Activated T-cell treated with anti-CD3 and anti-CD28 coated beads, Interleukin-2, amount 50 U/mL, for 72 hours (primary cell): Measurements from ENCODE around the gene E4F1. TPM values are rescaled to one million over a fixed set of nuclear protein-coding genes. Genes with fewer than 3 reads are reported as not detected.

Source experiments
- ATAC-seq, 2 donors: fragments of 150-1000 bp; cut with Tn5 transposase; replicated peaks in 1 of 2; 2 replicates each; pipeline ENCODE4 v1.10.0; 2021; ENCODE audit warnings: moderate library complexity in 2 of 2, mild to moderate bottlenecking in 1 of 2
- DNase-seq, 2 donors: peaks; one replicate each; pipeline ENCODE4 v3.0.0; 2021 to 2022; ENCODE audit warnings: mixed read lengths in 1 of 2
- H3K27ac Mint-ChIP-seq: one replicate; pipeline ENCODE4 v1.8.0; 2022; ENCODE audit warnings: mild to moderate bottlenecking, moderate library complexity, mixed read lengths
- H3K27me3 Mint-ChIP-seq: one replicate; pipeline ENCODE4 v1.8.0; 2022; ENCODE audit warnings: low read depth, mixed read lengths
- H3K36me3 Mint-ChIP-seq, 2 donors: one replicate each; pipeline ENCODE4 v1.8.0; 2022; ENCODE audit warnings: mixed read lengths in 2 of 2, mild to moderate bottlenecking in 1 of 2; ENCODE audit not compliant: insufficient read depth in 2 of 2
- H3K4me1 Mint-ChIP-seq: one replicate; pipeline ENCODE4 v1.8.0; 2022; ENCODE audit warnings: low read depth, mixed read lengths
- H3K4me3 Mint-ChIP-seq, 2 donors: one replicate each; pipeline ENCODE4 v1.8.0; 2022; ENCODE audit warnings: mild to moderate bottlenecking in 2 of 2, mixed read lengths in 2 of 2, moderate library complexity in 2 of 2
- H3K9me3 Mint-ChIP-seq, 2 donors: one replicate each; pipeline ENCODE4 v1.8.0; 2022; ENCODE audit warnings: mixed read lengths in 2 of 2
- total RNA-seq, 2 donors: library from RNA; stranded (reverse); gene quantifications; one replicate each; pipeline ENCODE4 v1.2.3, GENCODE V29; 2022

The E4F1 gene, protein sequence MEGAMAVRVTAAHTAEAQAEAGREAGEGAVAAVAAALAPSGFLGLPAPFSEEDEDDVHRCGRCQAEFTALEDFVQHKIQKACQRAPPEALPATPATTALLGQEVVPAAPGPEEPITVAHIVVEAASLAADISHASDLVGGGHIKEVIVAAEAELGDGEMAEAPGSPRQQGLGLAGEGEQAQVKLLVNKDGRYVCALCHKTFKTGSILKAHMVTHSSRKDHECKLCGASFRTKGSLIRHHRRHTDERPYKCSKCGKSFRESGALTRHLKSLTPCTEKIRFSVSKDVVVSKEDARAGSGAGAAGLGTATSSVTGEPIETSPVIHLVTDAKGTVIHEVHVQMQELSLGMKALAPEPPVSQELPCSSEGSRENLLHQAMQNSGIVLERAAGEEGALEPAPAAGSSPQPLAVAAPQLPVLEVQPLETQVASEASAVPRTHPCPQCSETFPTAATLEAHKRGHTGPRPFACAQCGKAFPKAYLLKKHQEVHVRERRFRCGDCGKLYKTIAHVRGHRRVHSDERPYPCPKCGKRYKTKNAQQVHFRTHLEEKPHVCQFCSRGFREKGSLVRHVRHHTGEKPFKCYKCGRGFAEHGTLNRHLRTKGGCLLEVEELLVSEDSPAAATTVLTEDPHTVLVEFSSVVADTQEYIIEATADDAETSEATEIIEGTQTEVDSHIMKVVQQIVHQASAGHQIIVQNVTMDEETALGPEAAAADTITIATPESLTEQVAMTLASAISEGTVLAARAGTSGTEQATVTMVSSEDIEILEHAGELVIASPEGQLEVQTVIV
- 10 to 100 TPM; 22.1 to 24.3 TPM for total RNA-seq

DNA sequence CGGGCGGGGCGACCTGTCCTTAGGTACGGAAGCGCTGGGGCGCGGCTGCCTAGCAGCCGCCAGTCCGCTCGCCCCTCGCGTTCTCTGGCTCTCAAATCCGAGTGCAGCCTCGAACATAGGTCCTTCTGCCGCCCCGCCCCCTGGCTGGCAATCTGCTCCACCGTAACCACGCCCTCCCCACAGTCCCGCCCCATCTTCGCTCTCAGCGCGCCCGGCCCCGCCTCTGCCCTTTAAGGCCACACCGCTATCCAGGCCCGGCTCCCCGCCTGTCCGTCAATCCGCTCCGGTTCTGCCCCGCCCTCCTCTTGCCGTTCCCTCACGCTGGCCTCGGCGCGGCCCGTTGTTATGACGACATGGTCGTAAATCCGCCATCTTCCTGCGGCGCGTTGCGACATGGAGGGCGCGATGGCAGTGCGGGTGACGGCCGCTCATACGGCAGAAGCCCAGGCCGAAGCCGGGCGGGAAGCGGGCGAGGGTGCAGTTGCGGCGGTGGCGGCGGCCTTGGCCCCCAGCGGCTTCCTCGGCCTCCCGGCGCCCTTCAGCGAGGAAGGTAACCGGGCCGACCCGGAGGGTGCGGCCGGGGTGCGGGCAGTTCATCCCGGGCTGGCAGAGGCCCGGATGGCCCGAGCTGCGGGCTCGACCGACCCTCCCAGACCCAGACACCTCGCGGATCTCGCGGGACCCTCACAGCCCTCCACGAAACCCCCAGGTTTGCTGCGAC lies at the start of gene E4F1:
Gene E4F1, plus strand, starts transcription at position 371 of the 721 bp plus-strand sequence. Its CDS starts 23 bp downstream, at position 394.
- Mint-ChIP-seq H3K27me3 (no peaks in the 10 kb centered on the region), H3K27ac (peak within 1 kb of the TSS; percentile 57), H3K36me3 (no peaks in the 10 kb centered on the region), H3K9me3 (no peaks in the 10 kb centered on the region), H3K4me1 (peaks cover 18% of the 10 kb centered on the region), H3K4me3 (peak within 1 kb of the TSS; percentile 87 to 91)
- peak; percentile 98 for ATAC-seq
- peak; percentile 100 for DNase-seq

DNA sequence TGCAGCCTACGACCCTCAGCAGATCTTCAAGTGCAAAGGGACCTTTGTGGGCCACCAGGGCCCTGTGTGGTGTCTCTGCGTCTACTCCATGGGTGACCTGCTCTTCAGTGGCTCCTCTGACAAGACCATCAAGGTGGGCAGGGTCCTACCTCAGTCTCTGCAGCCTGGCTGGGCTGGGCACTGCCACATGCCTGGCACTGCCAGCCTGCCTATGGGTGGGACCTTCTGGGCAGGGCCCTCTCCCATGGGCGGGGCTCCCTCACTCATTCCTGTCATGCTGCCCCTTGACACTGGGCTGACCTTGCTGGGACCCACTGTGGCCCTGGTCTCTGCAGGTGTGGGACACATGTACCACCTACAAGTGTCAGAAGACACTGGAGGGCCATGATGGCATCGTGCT lies 49.5 kb upstream of the E4F1 start:
- DNase-seq: no peak
- H3K4me3 Mint-ChIP-seq: no peak overlapping the region
- H3K9me3 Mint-ChIP-seq: no peaks in the 10 kb centered on the region
- ATAC-seq: no peak
- H3K27ac Mint-ChIP-seq: no peak overlapping the region
- H3K36me3 Mint-ChIP-seq: peaks cover 0 to 4% of the 10 kb centered on the region in 2 donors
- H3K4me1 Mint-ChIP-seq: no peaks in the 10 kb centered on the region
- H3K27me3 Mint-ChIP-seq: no peaks in the 10 kb centered on the region

DNA sequence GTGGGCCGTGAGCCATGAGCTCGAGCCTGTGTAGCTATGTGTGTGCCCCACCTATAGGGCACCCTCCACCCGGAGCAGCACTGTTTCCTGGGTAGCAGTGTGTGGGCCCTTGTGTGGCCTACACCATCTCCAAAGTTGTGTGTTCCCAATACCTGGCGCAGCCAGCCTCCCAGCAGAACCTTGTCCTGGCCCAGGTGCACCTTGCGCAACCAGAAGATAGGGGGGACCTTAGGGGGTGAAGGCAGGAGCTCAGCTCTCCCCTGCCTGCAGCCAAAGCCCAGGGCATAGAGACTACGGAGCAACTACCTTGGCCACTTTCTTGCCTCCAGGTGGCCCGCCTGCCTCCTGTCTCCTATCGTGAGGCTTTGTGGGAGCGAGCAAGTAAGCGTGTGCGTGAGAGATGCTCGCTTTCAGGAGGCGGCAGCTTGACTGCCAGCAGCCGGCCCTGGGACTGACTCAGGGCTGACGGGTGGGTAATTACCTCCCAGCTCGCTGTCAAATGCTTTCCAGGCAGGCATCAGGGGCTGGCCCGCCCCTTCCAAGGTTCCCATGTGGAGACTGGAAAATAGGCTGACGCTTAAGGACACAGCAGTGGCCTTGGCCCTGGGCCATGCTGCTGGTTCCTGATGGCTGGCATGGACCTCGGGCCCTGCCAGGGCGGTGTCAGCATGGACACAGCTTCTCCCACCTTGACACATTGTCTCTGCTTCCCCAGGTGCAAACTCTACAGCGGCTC lies 48.8 kb upstream of the E4F1 start:
- H3K4me3 Mint-ChIP-seq: no peak overlapping the region
- no peaks in the 10 kb centered on the region for H3K4me1 Mint-ChIP-seq
- DNase-seq: no peak
- H3K9me3 Mint-ChIP-seq: no peaks in the 10 kb centered on the region
- no peak overlapping the region for H3K27ac Mint-ChIP-seq
- no peak for ATAC-seq
- no peaks in the 10 kb centered on the region for H3K27me3 Mint-ChIP-seq
- H3K36me3 Mint-ChIP-seq: peaks cover 0 to 4% of the 10 kb centered on the region in 2 donors

DNA sequence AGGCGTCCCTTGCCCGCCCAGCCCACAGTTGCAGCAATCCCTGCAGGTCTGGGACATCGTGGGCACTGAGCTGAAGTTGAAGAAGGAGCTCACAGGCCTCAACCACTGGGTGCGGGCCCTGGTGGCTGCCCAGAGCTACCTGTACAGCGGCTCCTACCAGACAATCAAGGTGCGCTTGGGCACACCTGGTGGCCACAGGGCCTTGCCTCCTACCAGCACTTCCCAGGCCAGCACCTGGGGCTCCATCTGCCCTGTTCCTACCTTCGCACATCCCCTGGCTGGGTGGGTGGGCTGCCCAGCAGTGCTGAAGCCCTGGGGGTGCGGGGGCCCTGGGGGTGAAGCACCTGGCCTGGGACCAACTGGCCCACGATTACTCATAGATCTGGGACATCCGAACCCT lies 47.9 kb upstream of the E4F1 start:
- ATAC-seq (no peak), DNase-seq (no peak)
- no peak overlapping the region for H3K27ac Mint-ChIP-seq
- H3K9me3 Mint-ChIP-seq: no peaks in the 10 kb centered on the region
- H3K4me3 Mint-ChIP-seq: no peak overlapping the region
- peaks cover 0 to 4% of the 10 kb centered on the region in 2 donors for H3K36me3 Mint-ChIP-seq
- no peaks in the 10 kb centered on the region for H3K27me3 Mint-ChIP-seq
- H3K4me1 Mint-ChIP-seq: no peaks in the 10 kb centered on the region

DNA sequence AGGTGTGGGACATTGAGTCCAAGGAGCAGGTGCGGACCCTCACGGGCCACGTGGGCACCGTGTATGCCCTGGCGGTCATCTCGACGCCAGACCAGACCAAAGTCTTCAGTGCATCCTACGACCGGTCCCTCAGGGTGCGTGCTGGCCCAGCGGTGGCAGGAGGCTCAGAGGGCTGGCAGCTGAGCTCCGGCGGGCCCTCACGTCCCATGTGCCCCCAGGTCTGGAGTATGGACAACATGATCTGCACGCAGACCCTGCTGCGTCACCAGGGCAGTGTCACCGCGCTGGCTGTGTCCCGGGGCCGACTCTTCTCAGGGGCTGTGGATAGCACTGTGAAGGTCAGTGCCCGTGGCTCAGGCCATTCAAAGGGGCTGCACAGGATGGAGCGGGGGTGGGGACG lies 47.3 kb upstream of the E4F1 start:
- Mint-ChIP-seq H3K4me1 (no peaks in the 10 kb centered on the region), H3K9me3 (no peaks in the 10 kb centered on the region), H3K36me3 (peaks cover 0 to 4% of the 10 kb centered on the region in 2 donors), H3K27me3 (no peaks in the 10 kb centered on the region), H3K4me3 (no peak overlapping the region), H3K27ac (no peak overlapping the region)
- DNase-seq: no peak
- no peak for ATAC-seq

DNA sequence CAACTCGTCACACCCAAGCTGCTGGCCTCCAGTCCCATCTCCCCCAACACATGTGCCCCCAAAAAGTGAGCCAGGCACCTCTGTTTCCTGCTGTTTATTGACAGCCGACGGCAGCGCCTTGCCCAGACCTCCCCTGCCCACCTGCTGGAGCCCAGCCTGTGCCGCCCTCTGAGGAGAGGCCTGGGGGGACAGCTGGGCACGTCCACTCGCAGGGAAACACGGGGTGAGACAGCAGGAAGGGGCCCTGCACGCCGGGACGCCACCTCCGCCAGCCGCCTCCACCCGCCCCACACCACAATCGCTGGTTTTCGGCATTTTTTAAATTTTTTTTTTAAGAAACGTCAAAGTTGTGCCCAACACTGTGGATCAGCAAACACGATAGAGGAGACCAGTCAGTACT lies 46.3 kb upstream of the E4F1 start:
- no peaks in the 10 kb centered on the region for H3K27me3 Mint-ChIP-seq
- no peaks in the 10 kb centered on the region for H3K4me1 Mint-ChIP-seq
- H3K9me3 Mint-ChIP-seq: no peaks in the 10 kb centered on the region
- ATAC-seq: no peak
- no peak for DNase-seq
- H3K4me3 Mint-ChIP-seq: no peak overlapping the region
- no peak overlapping the region for H3K27ac Mint-ChIP-seq
- H3K36me3 Mint-ChIP-seq: peaks cover 0 to 4% of the 10 kb centered on the region in 2 donors

DNA sequence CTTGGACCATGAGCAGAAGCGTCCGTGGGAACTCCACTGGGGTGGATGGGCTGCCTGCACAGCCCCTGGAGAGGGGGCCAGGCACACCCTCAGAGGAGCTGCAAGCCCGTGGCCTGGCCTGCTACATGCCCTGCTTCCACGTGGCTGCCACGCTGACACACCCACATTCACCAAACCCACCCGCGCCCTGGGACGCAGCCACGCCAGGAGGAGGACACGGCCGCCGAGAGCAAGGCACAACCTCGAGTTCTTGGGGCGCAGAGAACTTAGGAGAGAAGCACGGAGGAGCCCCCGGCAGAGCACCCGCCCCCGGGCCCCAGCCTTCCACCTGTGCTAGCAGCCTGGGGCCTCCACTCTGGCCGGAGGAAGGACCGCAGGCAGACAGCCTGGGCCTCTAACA lies 45.8 kb upstream of the E4F1 start:
- H3K4me1 Mint-ChIP-seq: no peaks in the 10 kb centered on the region

DNA sequence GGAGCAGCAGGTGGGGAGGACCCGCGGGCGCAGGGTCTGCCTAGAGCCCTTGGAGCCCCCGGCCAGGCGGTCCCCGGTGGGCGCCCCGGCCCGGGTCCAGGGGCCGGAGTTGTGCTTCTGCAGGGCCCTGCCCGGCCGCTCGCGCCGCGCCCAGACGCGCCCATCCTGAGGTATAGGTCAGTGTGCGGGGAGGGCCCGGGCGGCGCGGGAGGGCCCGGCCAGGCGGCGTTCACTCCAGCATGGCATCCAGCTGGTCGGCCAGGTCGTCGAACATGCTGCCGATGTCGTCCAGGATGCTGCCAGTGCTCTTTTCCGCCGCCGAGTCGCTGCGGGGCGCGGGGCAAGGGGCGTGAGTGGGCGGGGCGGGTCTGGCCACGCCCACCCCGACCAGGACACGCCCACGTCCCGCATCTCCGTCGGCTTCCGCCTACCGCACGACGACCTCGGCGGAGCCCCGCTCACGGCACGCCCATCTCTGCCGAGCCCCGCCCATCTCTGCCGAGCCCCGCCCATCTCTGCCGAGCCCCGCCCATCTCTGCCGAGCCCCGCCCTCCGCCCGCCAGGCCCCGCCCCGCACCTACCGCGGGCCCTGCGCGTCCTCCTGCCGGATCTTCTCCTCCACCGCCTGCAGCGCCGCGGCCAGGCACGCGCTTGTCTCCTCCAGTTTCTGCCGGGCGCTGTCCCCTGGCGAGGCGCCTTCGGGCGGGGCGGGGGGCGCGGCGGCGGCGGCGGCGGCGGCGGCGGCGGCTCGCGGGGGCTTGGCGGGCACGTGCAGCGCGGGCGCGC lies 44.9 kb upstream of the E4F1 start:
- Mint-ChIP-seq H3K27ac (no peak overlapping the region), H3K27me3 (no peaks in the 10 kb centered on the region), H3K4me3 (no peak overlapping the region), H3K9me3 (no peaks in the 10 kb centered on the region), H3K4me1 (no peaks in the 10 kb centered on the region), H3K36me3 (peaks cover 0 to 3% of the 10 kb centered on the region in 2 donors)
- peak; percentile 51 to 62 for ATAC-seq
- DNase-seq: peak; percentile 36 to 44

More for the DNA sequence above, 45.8 kb upstream of the E4F1 start:
- Mint-ChIP-seq H3K36me3 (peaks cover 0 to 4% of the 10 kb centered on the region in 2 donors), H3K27me3 (no peaks in the 10 kb centered on the region), H3K9me3 (no peaks in the 10 kb centered on the region), H3K27ac (no peak overlapping the region), H3K4me3 (no peak overlapping the region)
- DNase-seq: no peak
- ATAC-seq: no peak

DNA sequence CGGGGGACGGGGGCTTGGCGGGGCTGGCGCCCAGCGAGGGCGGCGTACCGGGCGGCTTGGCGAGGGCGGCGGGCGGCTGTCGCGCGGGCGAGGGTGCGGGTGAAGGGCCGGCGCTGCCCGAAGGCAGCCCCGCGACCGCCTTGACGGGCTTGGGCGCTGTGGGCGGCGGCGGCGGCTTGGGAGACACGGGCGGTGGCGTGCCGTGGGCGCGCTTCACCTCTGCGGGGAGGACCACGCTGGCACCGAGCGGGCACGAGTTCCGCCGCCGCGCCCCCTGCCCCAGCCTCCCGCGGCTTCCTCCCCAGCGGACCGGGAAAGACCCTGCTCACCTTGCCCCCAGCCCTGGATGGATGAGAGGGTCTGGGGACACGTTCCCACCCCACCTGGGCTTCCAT lies 44.3 kb upstream of the E4F1 start:
- no peaks in the 10 kb centered on the region for H3K9me3 Mint-ChIP-seq
- no peak overlapping the region for H3K27ac Mint-ChIP-seq
- no peak overlapping the region for H3K4me3 Mint-ChIP-seq

DNA sequence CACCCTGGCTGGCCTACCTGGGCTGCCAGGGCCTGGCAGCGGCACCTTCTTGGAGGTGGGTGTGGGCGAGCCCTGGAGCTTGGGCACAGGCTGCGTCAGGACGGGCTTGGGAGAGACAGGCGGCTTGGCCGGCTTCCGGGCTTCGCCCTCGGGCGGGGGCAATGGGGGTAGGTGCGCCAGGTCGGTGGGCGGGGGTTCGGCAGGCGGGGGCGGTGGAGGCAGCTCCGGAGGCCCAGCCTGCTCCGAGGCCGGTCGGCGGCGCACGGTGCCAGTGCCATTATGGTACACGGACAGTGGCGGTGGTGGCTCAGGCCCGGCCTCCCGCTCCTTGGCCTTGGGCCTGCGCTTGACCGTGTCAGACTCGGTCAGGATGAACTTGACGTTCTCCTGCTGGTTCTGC lies 43.8 kb upstream of the E4F1 start:
- no peak for ATAC-seq
- Mint-ChIP-seq H3K9me3 (no peaks in the 10 kb centered on the region), H3K4me3 (no peak overlapping the region), H3K27me3 (no peaks in the 10 kb centered on the region), H3K36me3 (peaks cover 0 to 3% of the 10 kb centered on the region in 2 donors), H3K4me1 (no peaks in the 10 kb centered on the region), H3K27ac (no peak overlapping the region)
- DNase-seq: no peak

More for the DNA sequence above, 44.3 kb upstream of the E4F1 start:
- H3K36me3 Mint-ChIP-seq: peaks cover 0 to 3% of the 10 kb centered on the region in 2 donors
- H3K4me1 Mint-ChIP-seq: no peaks in the 10 kb centered on the region
- DNase-seq (no peak), ATAC-seq (no peak)
- no peaks in the 10 kb centered on the region for H3K27me3 Mint-ChIP-seq

DNA sequence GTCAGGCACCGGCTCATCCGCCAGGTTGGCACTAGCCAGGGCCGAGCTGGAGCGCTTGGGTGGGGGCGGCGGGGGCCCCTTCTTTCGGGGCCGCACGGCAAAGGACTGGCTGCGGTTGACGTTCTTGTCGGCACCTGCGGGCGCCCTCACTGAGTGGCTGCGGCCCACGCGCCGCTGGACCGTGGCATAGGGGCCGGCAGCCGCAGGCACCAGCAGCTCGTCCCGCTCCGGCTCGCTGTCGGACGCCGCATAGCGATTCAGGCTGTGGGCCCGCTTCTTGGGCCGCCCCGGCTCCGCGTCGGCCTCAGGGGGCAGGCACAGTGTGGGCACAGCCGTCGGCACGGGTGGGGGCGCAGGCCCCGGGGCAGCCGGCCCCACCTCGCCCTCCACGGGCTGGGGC lies 42.9 kb upstream of the E4F1 start:
- Mint-ChIP-seq H3K9me3 (no peaks in the 10 kb centered on the region), H3K4me1 (no peaks in the 10 kb centered on the region), H3K4me3 (no peak overlapping the region), H3K27ac (no peak overlapping the region), H3K27me3 (no peaks in the 10 kb centered on the region), H3K36me3 (peaks cover 0 to 3% of the 10 kb centered on the region in 2 donors)
- DNase-seq (no peak), ATAC-seq (no peak)
